GM12878 (cell line): ENCODE measurements around the gene ACE2.

Experiments used
- EP300 ChIP-seq, 2 experiments: fragments of 150-350 bp in 1 of 2; IDR thresholded peaks; 2 replicates each; pipeline ENCODE4 v1.6.1; 2011 to 2012; ENCODE audit warnings: low read depth in 2 of 2, low read length in 2 of 2, borderline replicate concordance in 1 of 2, improper control_type of control experiment in 1 of 2, inconsistent platforms in 1 of 2; ENCODE audit not compliant: control insufficient read depth in 1 of 2
- EZH2 ChIP-seq: IDR thresholded peaks from 2 replicates; pipeline ENCODE4 v1.6.1; 2012; ENCODE audit warnings: low read depth, mild to moderate bottlenecking, control low read depth, inconsistent platforms, low read length, borderline replicate concordance; ENCODE audit not compliant: control insufficient read depth
- MAX ChIP-seq: IDR thresholded peaks from 2 replicates; pipeline ENCODE4 v1.6.1; 2012; ENCODE audit warnings: low read depth, low read length, improper control_type of control experiment
- PKNOX1 ChIP-seq: fragments of 450-650 bp; IDR thresholded peaks from 2 replicates; pipeline ENCODE4 v1.6.1; 2016; ENCODE audit warnings: mild to moderate bottlenecking
- YY1 ChIP-seq: IDR thresholded peaks from 2 replicates; pipeline ENCODE4 v1.6.1; 2011; ENCODE audit warnings: low read depth, mild to moderate bottlenecking, low read length
- ZNF687 ChIP-seq: fragments of 450-650 bp; IDR thresholded peaks from 2 replicates; pipeline ENCODE4 v1.6.1; 2017; ENCODE audit warnings: mild to moderate bottlenecking, moderate library complexity
- TF ChIP-seq, protein P1 (sequence below), 3 experiments: IDR thresholded peaks in 2 of 3; conservative IDR thresholded peaks in 1 of 3; 2 replicates each; pipeline ENCODE4 v1.5.1; 2011; ENCODE audit warnings: low read depth in 3 of 3, low read length in 3 of 3, mild to moderate bottlenecking in 3 of 3, control low read depth in 2 of 3, moderate library complexity in 2 of 3, inconsistent platforms in 1 of 3, mixed read lengths in 1 of 3; ENCODE audit not compliant: control insufficient read depth in 2 of 3, insufficient read depth in 1 of 3; ENCODE audit errors: extremely low read depth in 1 of 3

- TF ChIP-seq ZNF687 (no peak), EP300 (IDR thresholded peaks at IDR 0.05; ENCODE audit: borderline replicate concordance in 1 of 2, control insufficient read depth in 1 of 2, low read depth in 2 of 2, low read length in 2 of 2) (no peak), PKNOX1 (no peak), EZH2 (no peak), YY1 (no peak), MAX (no peak)
- TF ChIP-seq, protein P1, sequence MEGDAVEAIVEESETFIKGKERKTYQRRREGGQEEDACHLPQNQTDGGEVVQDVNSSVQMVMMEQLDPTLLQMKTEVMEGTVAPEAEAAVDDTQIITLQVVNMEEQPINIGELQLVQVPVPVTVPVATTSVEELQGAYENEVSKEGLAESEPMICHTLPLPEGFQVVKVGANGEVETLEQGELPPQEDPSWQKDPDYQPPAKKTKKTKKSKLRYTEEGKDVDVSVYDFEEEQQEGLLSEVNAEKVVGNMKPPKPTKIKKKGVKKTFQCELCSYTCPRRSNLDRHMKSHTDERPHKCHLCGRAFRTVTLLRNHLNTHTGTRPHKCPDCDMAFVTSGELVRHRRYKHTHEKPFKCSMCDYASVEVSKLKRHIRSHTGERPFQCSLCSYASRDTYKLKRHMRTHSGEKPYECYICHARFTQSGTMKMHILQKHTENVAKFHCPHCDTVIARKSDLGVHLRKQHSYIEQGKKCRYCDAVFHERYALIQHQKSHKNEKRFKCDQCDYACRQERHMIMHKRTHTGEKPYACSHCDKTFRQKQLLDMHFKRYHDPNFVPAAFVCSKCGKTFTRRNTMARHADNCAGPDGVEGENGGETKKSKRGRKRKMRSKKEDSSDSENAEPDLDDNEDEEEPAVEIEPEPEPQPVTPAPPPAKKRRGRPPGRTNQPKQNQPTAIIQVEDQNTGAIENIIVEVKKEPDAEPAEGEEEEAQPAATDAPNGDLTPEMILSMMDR (IDR thresholded peaks at IDR 0.05 in 2 of 3, conservative IDR thresholded peaks at IDR 0.05 in 1 of 3; ENCODE audit: control insufficient read depth in 2 of 3, extremely low read depth in 1 of 3, insufficient read depth in 1 of 3, low read depth in 3 of 3, low read length in 3 of 3) = no peak
Measured at GRCh38 chrX:15549189-15550012, 51.4 kb downstream of the ACE2 start.
